LoVo (cell line): ENCODE measurements around the gene SIPA1.

Source experiments
- DNase-seq: peaks from one replicate; pipeline ENCODE4 v3.0.0-alpha.2; 2016; ENCODE audit warnings: low spot score

Gene SIPA1

GRCh38 chr11:65607614-65608426 lies 30.1 kb upstream of the SIPA1 start:
- DNase-seq = no peak

- DNase-seq = no peak
These were observed 28.7 kb upstream of the SIPA1 start for GRCh38 chr11:65609229-65609628.

GRCh38 chr11:65609665-65610064 lies 28.2 kb upstream of the SIPA1 start:
- no peak for DNase-seq

GRCh38 chr11:65610404-65610803 lies 27.5 kb upstream of the SIPA1 start:
- no peak for DNase-seq

- no peak for DNase-seq
These were observed 26.7 kb upstream of the SIPA1 start for GRCh38 chr11:65611028-65611757.

- no peak for DNase-seq
These were observed 25.9 kb upstream of the SIPA1 start for GRCh38 chr11:65611758-65612603.

- no peak for DNase-seq
These were observed 25.2 kb upstream of the SIPA1 start for GRCh38 chr11:65612691-65613090.

- no peak for DNase-seq
These were observed 24.6 kb upstream of the SIPA1 start for GRCh38 chr11:65613091-65613928.

GRCh38 chr11:65615229-65615949 lies 22.5 kb upstream of the SIPA1 start, which contains the start of gene PCNX3:
TSS of gene PCNX3 (plus strand) at chr11:65615776. CDS start at chr11:65616312, 536 bp downstream.
- DNase-seq = peak; percentile 100

GRCh38 chr11:65615950-65616574 lies 21.8 kb upstream of the SIPA1 start:
- DNase-seq = no peak

GRCh38 chr11:65616575-65617001 lies 21.3 kb upstream of the SIPA1 start:
- DNase-seq = no peak

GRCh38 chr11:65617136-65617850 lies 20.6 kb upstream of the SIPA1 start:
- DNase-seq = no peak

GRCh38 chr11:65617990-65618751 lies 19.7 kb upstream of the SIPA1 start:
- no peak for DNase-seq

- DNase-seq = no peak
These were observed 19.1 kb upstream of the SIPA1 start for GRCh38 chr11:65618763-65619162.

- no peak for DNase-seq
These were observed 18.5 kb upstream of the SIPA1 start for GRCh38 chr11:65619281-65619928.

GRCh38 chr11:65620666-65621065 lies 17.2 kb upstream of the SIPA1 start:
- no peak for DNase-seq

- no peak for DNase-seq
These were observed 16.4 kb upstream of the SIPA1 start for GRCh38 chr11:65621460-65621859.

- DNase-seq = no peak
These were observed 15.9 kb upstream of the SIPA1 start for GRCh38 chr11:65622011-65622410.
